Nephron progenitor cell (in vitro differentiated cells): Measurements from ENCODE around the gene GAB4.

Source experiments
- DNase-seq: peaks from one replicate; pipeline ENCODE4 v3.0.0; 2021
- H3K27ac Mint-ChIP-seq: 2 replicates; pipeline ENCODE4 v1.8.0; 2021; ENCODE audit warnings: mild to moderate bottlenecking, moderate library complexity, mixed read lengths
- H3K27me3 Mint-ChIP-seq: 2 replicates; pipeline ENCODE4 v1.8.0; 2021; ENCODE audit warnings: mild to moderate bottlenecking, low read depth, mixed read lengths; ENCODE audit not compliant: poor library complexity
- H3K36me3 Mint-ChIP-seq: 2 replicates; pipeline ENCODE4 v1.8.0; 2021; ENCODE audit warnings: low read depth, mixed read lengths
- H3K4me1 Mint-ChIP-seq: 2 replicates; pipeline ENCODE4 v1.8.0; 2021; ENCODE audit warnings: mixed read lengths
- H3K4me3 Mint-ChIP-seq: 2 replicates; pipeline ENCODE4 v1.8.0; 2021; ENCODE audit warnings: mild to moderate bottlenecking, moderate library complexity, mixed read lengths
- H3K9me3 Mint-ChIP-seq: 2 replicates; pipeline ENCODE4 v1.8.0; 2021; ENCODE audit warnings: mild to moderate bottlenecking, moderate library complexity, mixed read lengths
- CTCF ChIP-seq: fragments of 200-600 bp; sonication (generic); IDR thresholded peaks from 2 replicates; pipeline ENCODE4 v1.5.0; 2021; ENCODE audit warnings: antibody characterized with exemption

GAB4 gene

GRCh38 chr22:16914006-16914405, 94.0 kb downstream of the GAB4 start:
- no peak overlapping the region for H3K27ac Mint-ChIP-seq
- H3K27me3 Mint-ChIP-seq = no peaks in the 10 kb centered on the region
- no peak for DNase-seq
- no peak for TF ChIP-seq CTCF
- no peak overlapping the region for H3K4me3 Mint-ChIP-seq
- no peaks in the 10 kb centered on the region for H3K36me3 Mint-ChIP-seq
- peaks cover 55% of the 10 kb centered on the region for H3K9me3 Mint-ChIP-seq
- no peaks in the 10 kb centered on the region for H3K4me1 Mint-ChIP-seq

GRCh38 chr22:16912281-16912680, 95.7 kb downstream of the GAB4 start:
- no peak for DNase-seq
- TF ChIP-seq CTCF = no peak
- Mint-ChIP-seq H3K4me3 (no peak overlapping the region), H3K27me3 (no peaks in the 10 kb centered on the region), H3K36me3 (no peaks in the 10 kb centered on the region), H3K4me1 (no peaks in the 10 kb centered on the region), H3K27ac (no peak overlapping the region), H3K9me3 (peaks cover 46% of the 10 kb centered on the region)
